ENCODE results near the gene KIF18B.

Gene KIF18B

DNA sequence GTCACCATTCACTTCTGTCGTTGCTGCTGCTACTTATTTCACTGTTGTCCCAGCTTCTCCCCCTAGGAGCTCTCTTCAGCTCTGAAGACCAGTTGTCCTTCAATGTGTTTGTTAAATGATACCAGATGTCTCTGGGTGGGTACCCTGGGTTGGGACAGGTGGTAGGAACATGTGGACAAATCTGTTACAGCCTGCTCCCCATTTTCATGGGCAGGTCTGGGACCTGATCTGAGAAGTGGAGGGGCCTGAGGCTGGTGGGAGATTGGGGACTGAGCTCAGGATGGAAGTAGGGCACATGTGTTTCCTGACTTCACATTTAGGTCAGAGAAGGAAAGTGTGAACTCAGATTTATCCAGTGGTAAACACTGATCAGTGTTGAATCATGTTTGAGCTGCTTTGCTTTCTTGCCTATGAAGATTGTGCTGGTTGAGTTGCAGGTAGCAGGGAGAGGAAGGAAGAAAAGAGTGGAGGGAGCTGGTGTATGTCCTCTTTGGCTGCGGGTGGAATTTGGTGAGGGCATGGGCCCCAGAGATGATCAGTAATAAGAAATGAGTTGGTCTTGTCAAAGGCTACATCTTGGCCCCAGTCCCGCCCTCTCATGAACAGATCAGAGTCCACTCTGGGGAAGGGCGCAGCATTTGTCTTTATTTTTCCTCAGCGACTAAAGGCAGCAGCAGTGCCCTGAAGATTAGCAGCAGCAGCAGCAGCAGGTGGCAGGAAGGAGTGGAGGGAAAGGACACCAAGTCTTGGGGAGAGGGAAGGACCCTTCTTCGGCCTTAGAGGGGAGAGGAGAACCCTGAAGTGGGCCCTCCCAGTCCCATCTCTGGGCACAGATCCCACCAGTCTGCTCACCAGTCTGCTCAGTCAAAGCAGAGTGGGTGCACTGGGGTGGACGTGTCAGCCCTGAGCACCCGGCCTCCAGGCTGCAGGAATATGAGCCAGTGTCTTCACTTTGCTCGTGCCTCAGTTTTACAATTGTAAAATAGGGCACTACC, 42.3 kb downstream of the KIF18B start:
- no peak for DNase-seq (ENCODE audit: low read depth)

GRCh38 chr17:44904001-44904984, 43.3 kb downstream of the KIF18B start:
- DNase-seq (ENCODE audit: low read depth), result no peak

DNA sequence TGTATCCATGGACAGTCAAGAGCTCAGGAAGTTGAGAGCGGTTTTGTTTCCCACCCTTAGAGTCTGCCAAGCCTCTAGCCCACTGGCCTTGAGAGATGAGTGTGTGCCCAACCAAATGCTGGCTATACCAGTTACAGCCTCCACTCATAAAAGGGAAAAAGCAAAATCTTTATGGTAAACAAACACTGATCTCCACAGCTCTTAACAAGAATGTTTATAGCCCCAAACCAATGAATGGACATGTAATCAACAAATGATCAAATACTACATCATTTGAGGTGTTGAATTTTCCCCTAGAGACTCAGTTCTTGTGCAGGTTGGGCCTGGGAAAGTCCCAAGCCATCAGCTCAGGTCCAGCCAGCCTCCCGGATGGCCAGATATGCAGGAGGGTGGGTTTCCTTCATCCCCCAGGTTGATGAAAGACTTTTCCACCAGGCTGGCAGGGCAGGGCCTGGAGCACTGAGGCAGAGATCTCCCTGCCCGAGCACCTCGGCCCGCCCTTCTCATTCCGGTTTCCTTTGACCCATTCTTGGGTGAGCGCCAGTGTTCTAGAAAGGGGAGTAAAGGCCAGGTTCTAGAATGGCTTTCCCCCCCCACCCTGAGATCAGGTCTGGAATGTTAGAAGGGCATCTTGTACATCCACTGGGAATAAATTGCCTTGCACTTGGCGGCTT, 44.4 kb downstream of the KIF18B start:
- DNase-seq (ENCODE audit: low read depth), result no peak

DNA sequence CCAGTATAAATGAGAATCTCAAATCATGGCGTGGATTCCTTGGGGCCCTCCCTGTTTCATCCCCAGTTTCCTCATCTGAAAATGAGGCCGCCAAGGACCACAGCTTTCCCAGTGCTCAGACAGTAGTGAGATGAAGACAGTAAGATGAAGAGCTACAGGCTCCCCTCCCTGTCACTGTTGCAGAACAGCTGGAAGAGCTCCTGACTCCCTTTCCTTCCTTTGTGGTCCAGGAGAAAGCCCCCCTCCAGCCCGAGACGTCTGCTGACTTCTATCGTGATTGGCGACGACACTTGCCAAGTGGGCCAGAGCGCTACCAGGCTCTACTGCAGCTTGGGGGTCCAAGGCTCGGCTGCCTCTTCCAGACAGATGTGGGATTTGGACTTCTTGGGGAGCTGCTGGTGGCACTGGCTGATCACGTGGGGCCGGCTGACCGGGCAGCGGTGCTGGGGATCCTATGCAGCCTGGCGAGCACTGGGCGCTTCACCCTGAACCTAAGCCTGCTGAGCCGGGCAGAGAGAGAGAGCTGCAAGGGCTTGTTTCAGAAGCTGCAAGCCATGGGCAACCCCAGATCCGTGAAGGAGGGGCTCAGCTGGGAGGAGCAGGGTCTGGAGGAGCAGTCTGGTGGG, 45.3 kb downstream of the KIF18B start:
- DNase-seq (ENCODE audit: low read depth), result no peak

DNA sequence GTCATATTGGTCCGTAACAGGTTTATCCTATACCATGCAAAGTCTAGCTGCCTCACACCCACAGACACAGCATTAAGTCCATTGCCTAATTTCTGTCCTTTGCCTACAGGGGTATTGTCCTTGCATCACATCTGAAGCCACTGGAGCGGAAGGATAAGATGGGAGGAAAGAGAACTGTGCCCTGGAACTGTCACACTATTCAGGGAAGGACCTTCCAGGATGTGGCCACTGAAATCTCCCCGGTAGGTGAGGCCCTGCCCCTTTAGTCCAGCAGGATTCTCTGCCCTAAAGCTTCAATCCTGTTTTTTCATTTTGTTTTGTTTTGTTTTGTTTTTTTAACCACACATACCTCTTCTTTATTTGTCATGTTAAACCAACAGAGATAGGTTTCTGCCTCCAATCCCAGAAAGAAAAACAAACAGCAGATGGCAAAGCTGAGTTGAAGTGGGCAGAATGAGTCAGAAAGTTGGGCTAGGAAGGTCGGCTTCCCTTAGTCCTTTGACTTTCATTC, 46.1 kb downstream of the KIF18B start:
- DNase-seq (ENCODE audit: low read depth), result no peak

- DNase-seq (ENCODE audit: low read depth), result no peak
Observed at GRCh38 chr17:44900894-44901293, 46.7 kb downstream of the KIF18B start.

DNA sequence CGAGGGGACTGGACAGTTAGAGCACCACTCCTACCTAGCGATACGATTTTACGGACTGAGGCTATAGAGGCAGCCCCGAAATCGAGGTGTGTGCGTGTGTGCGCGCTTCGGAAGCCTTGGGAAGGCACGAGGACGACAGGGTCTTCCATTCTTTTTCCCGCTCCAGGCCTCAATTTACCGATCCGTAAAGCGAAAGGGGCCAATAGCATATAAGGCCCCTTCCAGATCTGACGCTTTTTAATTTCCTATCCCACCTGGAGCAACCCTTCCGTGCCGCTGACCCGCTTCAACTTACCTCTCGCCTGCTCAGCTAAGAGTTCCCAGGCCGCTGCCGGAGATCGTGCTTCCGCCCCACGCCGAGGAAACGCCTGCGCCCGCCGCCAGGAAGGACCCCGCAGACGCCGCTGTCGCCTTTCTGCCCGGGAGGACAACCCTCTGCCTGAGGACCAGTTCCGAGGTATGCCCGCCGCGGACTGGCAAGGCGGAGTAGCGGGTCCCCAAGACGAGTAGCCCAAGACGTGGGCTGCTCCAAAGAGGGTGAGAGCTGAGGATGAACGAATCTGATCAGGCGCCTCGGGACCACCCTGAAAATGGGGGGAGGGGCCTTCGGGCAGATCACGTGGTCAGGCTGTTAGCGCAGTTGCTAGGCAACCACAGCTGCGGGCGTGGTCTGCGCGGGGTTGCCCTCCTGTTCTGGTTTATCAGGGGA, 48.3 kb downstream of the KIF18B start, which contains the start of gene EFTUD2:
TSS of gene EFTUD2 (minus strand) at position 372 of the 709 bp plus-strand sequence. CDS start 4,924 bp downstream, outside the sequence.
- peak; percentile 45 for DNase-seq (ENCODE audit: low read depth)

- DNase-seq (ENCODE audit: low read depth), result no peak
Observed at GRCh38 chr17:44898768-44899073, 48.9 kb downstream of the KIF18B start.

GRCh38 chr17:44894642-44895041, 52.9 kb downstream of the KIF18B start:
- no peak for DNase-seq (ENCODE audit: low read depth)

DNA sequence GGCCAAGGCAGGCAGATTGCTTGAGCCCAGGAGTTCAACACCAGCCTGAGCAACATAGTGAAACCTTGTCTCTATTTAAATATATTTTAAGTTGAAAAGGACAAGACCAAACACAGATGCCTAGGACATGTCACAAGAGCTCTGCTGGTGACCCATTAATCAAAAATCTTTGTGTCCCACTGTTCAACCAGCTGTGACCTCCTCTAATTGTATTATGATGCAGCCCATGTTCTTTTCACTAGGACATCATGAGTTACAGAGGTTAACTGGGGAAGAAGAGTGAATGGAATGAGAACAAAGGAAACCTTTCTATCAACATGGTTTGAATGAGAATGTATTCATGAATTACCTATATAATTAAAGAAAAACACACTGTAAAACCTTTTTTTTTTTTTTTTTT, 55.3 kb downstream of the KIF18B start:
- no peak for DNase-seq (ENCODE audit: low read depth)

DNA sequence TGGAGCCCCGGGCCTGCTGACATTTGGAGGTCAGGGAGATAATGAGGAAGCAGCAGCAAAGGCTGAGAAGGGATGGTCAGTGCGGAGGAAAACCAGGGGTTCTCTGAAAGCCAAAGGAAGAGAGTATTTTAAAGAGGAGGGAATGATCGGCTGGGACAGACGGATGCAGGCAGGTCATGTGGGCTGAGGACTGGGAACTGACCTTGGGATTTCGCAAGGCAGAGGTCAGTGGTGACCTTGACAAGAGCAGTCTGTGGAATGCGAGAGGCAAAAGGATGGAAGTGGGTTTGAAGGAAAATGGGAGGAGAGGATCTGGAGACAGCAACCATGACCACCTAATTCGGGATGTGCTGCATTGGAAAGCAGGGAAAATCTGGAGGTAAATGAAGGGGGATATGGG, 58.6 kb downstream of the KIF18B start:
- no peak for DNase-seq (ENCODE audit: low read depth)

GRCh38 chr17:44887971-44888954, 59.3 kb downstream of the KIF18B start:
- no peak for DNase-seq (ENCODE audit: low read depth)

DNA sequence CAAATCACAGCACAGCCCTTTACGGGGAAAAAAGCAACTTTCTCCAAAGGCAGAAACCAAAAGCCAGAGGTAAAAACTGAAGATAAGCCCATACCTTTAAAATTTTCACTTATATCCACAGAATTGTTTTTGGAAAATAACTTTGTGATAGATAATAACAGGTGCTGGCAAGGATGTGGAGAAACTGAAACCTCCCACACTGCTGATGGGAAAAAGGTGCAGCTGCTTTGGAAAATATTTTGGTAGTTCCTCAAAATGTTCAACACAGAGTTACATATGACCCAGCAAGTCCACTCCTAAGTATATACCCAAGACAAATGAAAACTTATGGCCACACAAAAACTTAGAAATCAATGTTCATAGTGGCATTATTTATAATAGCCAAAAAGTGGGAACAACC, 60.6 kb downstream of the KIF18B start:
- DNase-seq (ENCODE audit: low read depth), result no peak

DNA sequence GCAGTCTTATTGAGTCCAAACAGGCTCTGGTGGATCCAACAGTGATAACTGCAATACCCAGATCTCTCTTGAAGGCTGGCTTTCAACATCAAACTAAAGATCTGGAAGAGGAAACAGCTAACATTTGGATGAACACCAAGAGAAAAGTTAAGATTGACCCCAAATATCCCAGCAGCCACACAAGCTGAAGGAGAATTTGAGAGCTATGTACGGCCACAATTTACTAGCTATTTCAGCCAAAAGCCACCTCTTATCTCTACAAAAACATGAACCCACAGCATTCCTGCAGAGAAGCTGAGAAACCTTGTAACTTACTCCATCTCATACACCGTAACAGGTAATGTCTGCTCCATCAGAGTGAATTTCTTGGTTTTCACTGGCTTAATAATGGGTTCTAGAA, 62.6 kb downstream of the KIF18B start:
- no peak for DNase-seq (ENCODE audit: low read depth)

GRCh38 chr17:44881145-44881544, 66.4 kb downstream of the KIF18B start:
- no peak for DNase-seq (ENCODE audit: low read depth)

DNA sequence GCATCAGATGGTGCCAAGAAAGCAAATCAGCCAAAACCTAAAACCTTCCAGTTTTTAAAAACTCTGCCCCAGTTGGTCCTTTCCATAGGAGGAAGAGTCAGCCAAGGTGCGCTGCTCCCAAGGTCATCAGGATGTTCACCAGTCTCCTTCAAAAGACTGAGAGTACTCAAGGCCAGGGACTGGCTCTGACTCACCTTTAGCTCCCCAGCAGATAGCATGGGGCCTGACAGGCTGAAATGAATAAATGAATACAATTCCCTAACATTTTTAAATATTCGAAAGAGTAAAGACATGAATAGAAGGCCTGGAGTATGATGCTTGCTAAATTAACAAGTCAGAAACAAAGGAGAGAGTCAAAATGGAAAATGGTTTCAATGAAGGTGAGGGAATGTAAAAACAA, 67.5 kb downstream of the KIF18B start:
- DNase-seq (ENCODE audit: low read depth), result no peak

DNA sequence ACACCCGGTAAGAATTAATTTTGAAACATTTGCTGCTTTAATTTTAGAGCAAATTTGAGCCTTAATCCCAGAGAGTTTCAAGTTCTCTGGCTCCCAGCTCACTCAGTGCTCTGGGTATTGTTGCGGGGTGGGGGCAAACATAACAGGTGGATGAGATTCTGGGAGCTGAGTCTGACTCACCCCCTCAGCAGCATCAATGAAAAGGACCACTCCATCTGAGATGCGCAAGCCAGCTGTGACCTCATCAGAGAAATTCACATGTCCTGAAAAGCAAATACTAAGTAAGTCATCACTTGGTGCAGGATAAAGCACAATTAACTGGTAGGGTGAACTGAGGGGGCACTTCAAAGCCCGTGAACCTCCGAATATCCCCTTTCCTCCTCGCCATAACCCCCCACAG, 68.2 kb downstream of the KIF18B start:
- DNase-seq (ENCODE audit: low read depth), result no peak

- no peak for DNase-seq (ENCODE audit: low read depth)
Observed at GRCh38 chr17:44878627-44879221, 68.8 kb downstream of the KIF18B start.

- DNase-seq (ENCODE audit: low read depth), result no peak
Observed at GRCh38 chr17:44877121-44877520, 70.5 kb downstream of the KIF18B start.
